RWPE1 (cell line): ENCODE data around the gene NPNT.

ENCODE experiments used
- CTCF ChIA-PET: fragments of 350-600 bp; sonication (Branson Sonifier 250); formaldehyde crosslinking; extraction: SDS; loops from one replicate; lab custom pipeline; 2021; lab: Yijun Ruan, JAX
- POLR2A ChIA-PET: fragments of 400-600 bp; formaldehyde crosslinking; extraction: SDS; loops from one replicate; lab custom pipeline; 2020; ENCODE audit warnings: antibody characterized with exemption; ENCODE audit not compliant: low non-redundant PET; lab: Yijun Ruan, JAX
- DNase-seq: peaks from one replicate; pipeline ENCODE4 v3.0.0; 2012; ENCODE audit warnings: low spot score
- H3K27ac ChIP-seq: fragments of 450-650 bp; 2 replicates; pipeline ENCODE4 v1.5.1; 2017
- CTCF ChIP-seq: fragments of 450-650 bp; conservative IDR thresholded peaks from 2 replicates; pipeline ENCODE4 v1.5.1; 2017; ENCODE audit warnings: low read depth, mild to moderate bottlenecking

Gene NPNT

GRCh38 chr4:105912633-105913032 is 17.4 kb downstream of the NPNT start:
- DNase-seq = no peak
- H3K27ac ChIP-seq = no peak overlapping the region
- TF ChIP-seq CTCF = no peak
- CTCF ChIA-PET = no interaction called here
- POLR2A ChIA-PET = no interaction called here

- no peak overlapping the region for H3K27ac ChIP-seq
- no peak for TF ChIP-seq CTCF
- DNase-seq = no peak
- POLR2A ChIA-PET = no interaction called here
- CTCF ChIA-PET = no interaction called here
Observed at GRCh38 chr4:105917171-105917685, 22.0 kb downstream of the NPNT start.

GRCh38 chr4:105921301-105921700 is 26.0 kb downstream of the NPNT start:
- POLR2A ChIA-PET = no interaction called here
- no peak for DNase-seq
- TF ChIP-seq CTCF = no peak
- CTCF ChIA-PET = interaction anchor here (0.5 kb wide), 1 partner anchor 235 kb away, joined by 3 read pairs; no protein-coding TSS in a partner anchor
- no peak overlapping the region for H3K27ac ChIP-seq

- ChIA-PET POLR2A (no interaction called here), CTCF (interaction anchor here (0.5 kb wide), 2 partner anchors 310 to 1241 kb away, joined by 3 to 4 read pairs; no protein-coding TSS in a partner anchor)
- H3K27ac ChIP-seq = no peak overlapping the region
- DNase-seq = peak; percentile 32
- TF ChIP-seq CTCF = no peak
Observed at GRCh38 chr4:105923497-105924238, 28.4 kb downstream of the NPNT start.

- no peak for TF ChIP-seq CTCF
- CTCF ChIA-PET = no interaction called here
- no peak overlapping the region for H3K27ac ChIP-seq
- no peak for DNase-seq
- POLR2A ChIA-PET = no interaction called here
Observed at GRCh38 chr4:105924341-105924740, 29.1 kb downstream of the NPNT start.

- ChIA-PET POLR2A (no interaction called here), CTCF (no interaction called here)
- TF ChIP-seq CTCF = no peak
- no peak overlapping the region for H3K27ac ChIP-seq
- DNase-seq = no peak
Observed at GRCh38 chr4:105930698-105931097, 35.4 kb downstream of the NPNT start.
